ENCODE data around the gene FNDC3B.

FNDC3B gene

DNA sequence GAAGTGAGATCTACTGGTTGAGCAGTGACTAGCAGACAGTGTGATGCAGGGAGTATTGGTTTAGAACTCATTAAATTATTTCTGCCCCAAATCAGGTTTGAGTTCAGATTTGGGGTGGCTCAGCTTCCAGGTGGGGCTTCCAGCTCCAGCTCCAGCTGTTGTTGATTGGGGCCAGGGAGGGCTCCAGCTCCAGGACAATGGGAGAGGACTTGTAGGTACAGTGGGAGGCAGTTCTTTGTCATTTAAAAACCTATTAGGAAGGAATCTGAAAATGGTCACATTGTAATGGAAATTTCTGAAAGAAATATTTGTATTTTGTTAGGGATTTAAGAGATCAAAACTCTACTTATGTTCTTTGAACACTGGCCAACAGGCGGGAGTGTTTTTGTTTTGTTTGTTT is 97.0 kb downstream of the FNDC3B start:
- no peak for DNase-seq (ENCODE audit: low read depth)

DNA sequence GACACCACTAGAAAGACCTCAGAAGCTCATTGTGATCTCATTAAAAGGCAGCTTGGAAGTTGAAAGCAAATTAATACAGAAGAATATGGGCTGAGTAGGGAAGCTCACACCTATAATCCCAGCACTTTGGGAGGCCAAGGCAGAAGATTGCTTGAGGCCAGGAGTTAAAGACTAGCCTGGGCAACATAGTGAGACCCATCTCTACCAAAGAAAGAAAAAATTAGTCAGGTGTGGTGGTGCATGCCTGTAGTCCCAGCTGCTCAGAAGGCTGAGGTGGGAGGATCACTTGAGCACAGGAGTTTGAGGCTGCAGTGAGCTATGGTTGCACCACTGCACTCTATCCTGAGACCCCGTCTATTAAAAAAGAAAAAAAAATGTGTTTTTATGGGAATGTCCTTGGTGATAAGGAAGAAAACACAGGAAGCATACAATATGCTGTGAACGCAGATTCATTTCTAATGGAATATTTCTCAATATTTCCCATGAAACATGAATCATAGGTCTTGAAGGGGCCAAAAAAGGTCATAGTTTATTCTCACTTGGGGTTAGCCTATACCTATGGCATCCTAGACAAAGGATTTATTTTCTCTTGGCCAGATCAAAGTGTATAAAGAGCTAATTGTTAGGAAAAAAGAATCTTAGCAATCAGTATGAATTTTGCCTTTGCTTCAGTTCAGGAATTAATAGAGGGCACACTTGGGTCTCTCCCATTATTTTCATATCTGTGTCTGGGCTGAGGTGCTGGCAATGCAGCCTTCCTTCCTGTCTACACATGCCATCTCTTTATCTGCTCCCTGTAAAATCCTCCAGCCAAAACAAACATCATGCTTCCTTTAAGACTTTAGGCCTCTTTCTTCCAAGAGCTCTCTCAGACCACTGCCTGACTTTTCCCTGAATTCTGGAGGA is 98.2 kb downstream of the FNDC3B start:
- DNase-seq (ENCODE audit: low read depth): peak; percentile 64

DNA sequence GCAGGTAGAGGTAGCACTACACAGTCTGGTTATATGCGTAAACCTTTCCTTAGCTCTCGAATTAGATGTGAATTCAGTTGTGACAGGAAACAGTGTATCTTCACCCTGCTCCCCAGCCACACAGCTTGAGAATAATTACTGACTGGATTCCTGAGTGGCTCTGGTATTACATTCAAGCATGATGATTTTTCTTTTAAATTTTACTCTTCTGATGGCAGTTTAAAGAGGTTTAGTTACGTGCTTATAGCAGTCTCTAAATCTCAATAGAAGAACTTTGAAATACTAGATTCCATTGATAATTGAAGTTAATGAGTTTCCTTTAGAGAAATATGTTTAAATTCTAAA is 98.8 kb downstream of the FNDC3B start:
- no peak for DNase-seq (ENCODE audit: low read depth)

DNA sequence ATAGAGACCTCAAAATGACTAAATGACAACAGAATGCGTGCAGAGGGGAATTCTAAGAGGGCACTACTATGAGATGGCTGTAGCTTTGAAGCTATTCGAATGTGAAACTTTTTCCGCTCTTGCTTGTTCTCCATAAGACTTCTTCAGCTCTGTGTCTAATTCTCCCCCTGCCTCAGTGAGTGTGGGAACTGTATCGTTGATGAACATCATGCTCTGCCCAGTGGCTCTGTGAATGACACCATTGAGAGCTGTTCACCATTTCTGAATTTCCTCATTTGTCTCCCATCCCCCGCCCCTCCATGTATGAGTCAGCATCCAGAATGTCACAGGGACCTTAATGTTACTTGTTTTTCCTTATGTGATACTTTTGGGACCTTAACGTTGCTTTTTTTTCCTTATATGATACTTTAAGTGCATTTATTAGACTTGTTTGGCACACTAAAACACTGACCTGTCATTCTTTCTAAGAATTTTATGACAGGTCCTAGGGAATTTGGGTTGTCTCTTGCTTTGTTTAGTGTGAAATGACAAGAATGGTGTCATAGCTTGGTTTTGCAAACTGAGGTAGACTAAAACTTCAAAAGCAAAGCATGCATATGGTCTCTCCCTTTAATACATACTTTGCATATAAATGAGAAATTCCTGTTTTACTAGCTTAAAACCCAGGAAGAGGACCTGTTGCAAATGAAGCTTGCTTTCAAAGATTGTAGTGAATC is 99.6 kb downstream of the FNDC3B start:
- DNase-seq (ENCODE audit: low read depth): peak; percentile 66

DNA sequence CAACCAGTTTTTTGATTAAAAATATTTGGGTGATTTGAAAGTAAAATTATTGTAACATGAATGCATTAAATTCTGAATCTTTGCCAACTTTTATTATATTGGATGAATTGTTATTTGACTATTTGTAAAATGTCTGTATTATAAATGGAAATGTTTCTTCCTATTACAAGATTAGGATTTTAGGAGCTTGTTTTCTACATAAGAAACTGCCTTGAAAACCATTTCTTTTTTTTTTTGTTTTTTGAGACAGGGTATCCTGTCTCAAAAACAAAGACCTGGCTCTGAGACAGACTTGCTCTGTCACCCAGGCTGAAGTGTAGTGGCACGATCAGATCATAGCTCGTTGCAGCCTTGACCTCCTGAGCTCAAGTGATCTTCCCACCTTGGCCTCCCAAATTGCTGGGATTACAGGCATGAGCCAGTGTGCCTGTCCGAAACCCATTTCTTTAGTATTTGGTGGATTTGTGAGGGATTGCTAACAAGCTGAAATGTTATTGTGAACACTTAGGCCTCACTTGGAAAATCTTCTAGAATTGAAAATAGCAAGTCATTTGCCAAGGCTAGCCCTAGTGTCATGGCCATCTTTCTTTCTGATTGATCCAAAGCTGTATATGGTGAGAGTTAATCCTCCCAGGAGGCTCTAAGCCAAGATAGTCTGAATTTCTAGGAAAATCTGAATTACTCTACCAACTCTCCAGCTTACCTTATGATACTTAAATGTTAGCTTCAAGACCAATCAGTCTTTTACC is 100.3 kb downstream of the FNDC3B start:
- no peak for DNase-seq (ENCODE audit: low read depth)

DNA sequence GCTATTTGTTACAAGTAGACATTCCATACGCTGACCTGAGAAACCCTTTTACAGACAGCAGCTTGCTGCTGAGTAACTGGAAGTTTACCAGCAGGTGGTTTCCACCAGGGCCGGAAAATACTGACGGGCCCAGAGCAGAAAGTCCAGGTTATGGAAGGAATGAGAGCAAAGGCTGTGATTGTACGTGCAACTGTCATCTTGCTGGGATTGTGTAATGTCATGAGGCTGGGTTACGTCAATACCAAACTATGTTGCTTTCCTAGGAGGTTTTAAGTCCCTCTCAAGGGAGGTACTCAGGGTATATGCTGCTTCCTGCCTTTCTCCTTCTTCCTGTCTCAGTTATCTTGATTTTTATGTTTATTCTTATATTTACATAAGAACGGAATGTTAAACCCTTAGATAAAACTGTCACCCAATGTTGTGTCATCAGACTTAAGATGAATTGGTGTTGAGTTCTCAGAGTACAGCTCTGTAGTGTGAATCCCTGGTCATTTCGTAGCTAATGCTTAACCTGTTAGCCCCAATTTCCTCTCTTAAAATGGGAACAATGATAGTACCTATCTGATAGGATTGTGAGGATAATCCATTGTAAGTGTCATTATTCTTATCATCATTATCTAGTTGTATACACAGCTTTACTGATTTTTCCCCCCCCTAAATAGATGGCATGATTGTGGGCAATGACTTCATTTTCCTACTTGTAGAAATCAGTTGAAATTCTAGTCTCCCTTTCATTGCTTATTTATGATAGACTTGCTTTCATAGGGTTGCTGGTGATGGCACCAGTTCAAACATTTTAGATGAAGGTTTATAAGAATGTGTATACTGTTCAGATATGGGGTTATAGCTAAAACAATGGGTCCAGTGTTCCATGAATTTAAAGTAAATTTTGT is 101.4 kb downstream of the FNDC3B start:
- peak; percentile 94 for DNase-seq (ENCODE audit: low read depth)

DNA sequence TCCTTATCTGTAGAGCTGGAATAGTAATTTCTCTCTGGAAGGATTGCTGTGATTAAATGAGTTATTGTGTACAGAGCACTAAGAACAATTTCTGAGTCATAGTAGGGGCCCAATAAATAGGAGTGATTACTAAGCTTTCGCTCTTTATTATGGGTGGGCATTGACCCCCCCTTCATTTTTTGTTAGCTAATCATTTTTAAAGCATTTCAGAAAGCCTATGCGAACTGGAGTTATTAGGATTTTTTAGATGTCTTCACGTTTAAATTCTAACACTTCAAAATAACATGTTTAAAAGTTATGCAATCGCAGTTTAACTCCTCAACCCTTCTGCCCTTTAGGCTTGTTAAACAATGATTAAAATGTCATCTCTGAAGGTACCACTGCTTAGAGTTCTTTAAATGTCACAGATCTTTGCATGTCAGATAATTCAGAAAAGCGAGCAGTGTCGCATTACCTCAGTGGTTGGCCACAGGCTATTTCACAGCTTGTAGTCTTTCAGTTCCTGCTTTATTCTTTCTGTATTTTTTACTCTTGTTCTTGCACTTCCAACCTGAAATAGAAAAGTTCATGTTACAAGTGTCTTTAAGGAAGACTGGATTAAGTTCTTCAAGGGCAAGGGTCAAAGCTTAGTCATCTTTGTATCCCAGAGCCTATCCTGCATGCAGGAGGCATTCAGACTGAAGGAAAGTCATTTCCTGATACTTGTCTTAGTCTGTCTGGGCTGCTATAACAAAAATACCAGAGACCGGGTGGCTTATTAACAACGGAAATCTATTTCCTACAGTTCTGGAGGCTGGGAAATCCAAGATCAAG is 102.9 kb downstream of the FNDC3B start:
- DNase-seq (ENCODE audit: low read depth): peak; percentile 89

DNA sequence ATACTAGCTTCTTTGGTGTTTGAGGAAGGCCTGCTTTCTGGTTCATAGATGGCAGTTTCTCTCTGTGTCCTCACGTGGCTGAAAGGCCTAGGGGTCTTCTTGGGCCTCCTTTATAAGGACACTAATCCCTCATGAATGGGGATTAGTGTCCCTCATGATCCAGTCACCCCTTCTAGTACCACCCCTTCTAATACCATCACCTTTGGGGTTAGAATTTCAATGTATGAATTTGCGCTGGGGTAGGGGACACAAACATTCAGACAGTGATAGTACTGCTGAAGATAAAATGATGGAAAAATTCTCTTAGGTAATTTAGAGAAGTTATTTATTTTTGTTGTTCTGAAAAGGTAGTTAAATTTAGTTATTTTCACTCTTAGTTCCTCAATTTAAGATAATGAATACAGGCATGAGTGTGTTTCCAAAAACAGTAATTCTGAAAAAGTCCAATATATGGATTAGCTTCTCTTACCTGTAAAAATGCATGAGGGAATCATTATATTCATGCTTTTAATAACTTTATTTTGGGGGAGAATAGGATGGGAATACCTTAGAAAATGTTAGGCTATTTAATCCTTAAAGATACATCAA is 103.6 kb downstream of the FNDC3B start:
- no peak for DNase-seq (ENCODE audit: low read depth)

DNA sequence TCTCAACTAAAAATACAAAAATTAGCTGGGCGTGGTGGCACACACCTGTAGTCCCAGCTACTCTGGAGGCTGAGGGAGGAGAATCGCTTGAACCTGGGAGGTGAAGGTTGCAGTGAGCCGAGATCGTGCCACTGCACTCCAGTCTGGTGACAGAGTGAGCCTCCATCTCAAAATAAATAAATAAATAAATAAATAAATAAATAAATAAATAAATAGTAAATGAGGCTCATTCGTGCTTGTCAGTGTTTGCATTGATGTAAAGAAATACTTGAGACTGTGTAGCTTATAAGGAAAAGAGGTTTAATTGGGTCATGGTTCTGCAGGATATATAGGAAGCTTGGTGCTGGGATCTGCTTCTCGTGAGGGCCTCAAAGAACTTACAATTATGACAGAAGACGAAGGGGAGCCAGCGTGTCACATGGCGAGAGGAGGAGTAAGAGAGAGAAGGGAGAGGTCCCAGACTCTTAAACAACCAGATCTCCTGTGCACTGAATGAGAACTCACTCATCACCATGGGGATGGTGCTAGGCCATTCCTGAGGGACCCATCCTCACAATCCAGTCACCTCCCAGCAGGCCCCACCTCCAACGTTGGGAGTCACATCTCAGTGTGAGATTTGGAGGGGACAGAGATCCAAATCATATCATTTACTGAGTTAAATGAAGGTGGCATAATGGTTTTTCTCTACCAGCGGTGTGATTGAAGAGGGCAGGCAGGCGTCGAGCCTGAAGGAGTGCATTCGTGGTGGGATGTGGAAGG is 104.5 kb downstream of the FNDC3B start:
- no peak for DNase-seq (ENCODE audit: low read depth)

DNA sequence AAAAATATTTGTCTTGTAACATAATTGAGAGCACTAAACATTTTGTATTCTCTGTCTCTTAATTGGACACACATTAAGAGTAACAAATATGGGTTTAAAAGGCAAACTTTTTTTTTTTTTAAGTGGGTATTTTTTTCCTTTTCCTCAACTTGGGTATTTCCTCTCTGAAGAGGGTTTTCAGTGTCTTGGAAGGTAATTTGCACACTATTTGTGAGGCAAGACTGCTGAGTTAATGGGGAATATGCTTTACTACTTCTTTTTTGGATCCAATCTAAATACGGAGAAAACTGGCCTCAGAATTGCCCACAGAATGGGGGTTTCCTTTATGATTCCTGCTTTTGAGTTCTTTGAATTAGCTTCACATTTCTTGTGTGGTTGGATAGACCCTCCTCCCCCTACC is 105.2 kb downstream of the FNDC3B start:
- DNase-seq (ENCODE audit: low read depth): no peak

DNA sequence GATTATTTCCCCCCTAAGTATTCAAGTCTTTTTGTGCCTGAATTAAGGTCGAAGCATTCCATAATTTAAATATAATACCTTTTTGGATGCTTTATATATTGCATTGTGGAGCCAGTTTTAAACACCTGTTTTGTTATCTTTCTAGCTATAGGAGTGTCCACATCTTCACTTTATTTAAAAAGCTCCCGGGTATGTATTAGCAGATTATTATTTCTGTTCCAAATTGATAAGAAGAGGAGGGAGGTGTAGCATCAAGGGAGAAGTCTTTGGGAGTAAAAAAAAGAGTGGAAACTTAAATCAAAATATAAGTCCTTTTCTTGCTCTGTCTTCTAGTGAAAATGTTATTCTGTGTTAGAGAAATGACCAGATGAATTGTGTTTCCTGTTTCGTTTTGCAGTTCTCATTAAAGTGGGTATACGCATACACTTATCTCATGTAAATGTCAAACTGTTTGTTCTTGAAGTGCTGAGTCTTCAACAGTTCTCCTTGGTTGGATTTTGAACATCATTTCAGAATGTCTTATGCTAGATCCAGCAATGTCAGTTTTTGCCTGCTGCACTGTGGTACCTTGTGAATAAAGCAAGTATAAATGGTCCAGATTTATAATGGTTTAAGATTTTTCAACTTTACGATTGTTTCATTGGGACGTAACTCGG is 105.8 kb downstream of the FNDC3B start:
- DNase-seq (ENCODE audit: low read depth): no peak

DNA sequence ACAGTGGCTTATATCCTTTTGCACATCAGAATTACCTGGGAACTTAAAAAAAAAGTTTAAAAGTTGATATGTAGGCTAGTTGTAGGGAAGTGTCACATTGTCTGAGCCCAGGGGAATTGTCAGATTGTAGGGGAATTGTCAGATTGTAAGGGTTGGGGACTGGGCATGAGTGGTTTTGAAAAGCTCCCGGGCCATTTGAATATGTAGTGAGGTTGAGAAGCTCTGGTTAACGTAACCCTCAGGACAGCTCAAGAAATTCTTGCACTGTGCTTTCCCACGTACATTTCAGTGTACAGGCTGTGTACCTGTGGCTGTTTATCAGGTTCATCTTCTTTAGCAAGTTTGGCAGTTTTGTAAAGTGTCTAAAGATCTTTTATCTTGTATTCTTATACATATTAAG is 107.0 kb downstream of the FNDC3B start:
- no peak for DNase-seq (ENCODE audit: low read depth)

DNA sequence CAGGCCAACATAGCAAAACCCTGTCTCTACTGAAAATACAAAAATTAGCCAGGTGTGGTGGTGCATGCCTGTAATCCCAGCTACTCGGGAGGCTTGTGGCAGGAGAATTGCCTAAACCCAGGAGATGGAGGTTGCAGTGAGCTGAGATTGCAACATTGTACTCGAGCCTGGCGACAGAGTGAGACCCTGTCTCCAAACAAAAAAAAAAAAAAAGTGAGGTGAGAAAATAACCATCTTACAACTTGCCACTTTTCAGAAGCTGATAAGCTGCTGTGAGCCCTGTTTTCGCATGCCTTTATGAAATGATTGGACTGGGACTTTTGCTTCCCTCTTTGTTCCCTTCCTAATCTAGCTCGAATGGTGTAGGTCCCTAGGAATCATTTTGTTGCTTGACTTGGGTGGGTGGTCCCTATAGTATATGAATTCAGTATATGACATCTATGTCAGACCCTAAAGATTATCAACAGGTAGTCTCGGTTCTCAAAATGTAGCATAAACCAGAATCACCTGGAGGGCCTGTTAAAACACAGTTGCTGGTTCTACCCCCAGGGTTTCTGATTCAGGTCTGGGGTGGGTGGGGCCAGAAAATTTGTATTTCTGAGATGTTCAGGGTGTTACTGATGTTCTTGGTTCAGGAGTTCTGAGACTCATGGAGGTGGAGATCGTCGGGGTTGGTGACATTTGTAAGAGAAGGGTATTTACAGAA is 107.9 kb downstream of the FNDC3B start:
- no peak for DNase-seq (ENCODE audit: low read depth)

DNA sequence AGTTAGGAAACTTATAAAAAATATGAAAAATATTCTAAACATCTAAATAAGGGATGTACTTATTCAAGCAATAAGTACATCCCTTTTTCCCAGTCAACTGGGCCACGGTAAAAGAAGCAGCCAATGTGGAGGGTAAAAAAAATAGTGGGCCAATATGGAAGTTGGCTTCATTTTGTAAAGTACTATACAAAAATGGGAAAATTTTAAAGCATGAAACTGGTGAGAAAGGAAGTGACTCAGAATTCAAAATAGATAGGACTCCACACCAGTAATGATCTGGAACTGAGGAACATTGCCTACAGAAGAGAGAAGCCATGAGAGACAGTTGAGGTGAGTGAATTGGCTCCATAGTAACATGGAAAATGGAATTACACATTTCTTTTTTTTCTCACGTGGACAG is 108.9 kb downstream of the FNDC3B start:
- peak; percentile 61 for DNase-seq (ENCODE audit: low read depth)

DNA sequence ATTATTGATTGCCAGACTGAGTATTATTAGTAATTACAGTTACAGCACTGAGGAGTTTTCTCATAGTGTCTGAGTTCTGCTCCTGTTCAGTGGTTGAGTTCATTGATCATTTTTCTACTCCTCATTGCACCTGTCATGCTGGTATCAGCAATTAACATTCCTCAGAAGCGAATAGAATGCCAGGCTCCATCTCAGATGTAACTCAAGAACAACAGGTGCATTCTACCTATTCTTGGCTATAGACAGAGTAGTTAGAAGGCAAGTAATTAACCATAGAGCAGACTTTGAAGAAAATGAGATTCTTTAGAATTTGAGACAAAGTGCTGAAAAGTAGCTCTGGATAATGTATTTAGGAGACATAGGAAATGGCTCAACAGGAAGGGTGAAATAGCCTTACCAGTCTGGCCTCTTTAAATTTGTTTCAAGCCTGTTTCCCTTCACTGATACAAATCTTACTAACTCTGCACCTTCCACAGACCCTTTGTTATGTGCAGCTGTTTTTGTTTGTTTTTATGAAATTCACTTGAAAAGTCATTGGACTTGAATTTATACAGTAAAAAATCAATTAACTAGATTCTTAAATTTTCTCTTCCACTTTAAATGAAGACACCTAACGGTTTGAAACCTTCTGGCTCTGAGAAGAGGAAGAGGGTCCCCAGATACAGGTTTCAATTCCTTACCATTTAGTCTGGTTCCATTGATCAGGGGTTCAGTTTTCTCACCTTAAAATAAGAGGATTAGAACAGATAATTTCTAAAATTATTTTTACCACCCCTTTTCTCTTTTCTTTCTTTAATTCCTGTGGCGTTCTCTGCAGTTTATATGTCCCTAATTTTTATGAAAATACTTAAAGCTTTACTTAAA is 109.6 kb downstream of the FNDC3B start:
- no peak for DNase-seq (ENCODE audit: low read depth)

DNA sequence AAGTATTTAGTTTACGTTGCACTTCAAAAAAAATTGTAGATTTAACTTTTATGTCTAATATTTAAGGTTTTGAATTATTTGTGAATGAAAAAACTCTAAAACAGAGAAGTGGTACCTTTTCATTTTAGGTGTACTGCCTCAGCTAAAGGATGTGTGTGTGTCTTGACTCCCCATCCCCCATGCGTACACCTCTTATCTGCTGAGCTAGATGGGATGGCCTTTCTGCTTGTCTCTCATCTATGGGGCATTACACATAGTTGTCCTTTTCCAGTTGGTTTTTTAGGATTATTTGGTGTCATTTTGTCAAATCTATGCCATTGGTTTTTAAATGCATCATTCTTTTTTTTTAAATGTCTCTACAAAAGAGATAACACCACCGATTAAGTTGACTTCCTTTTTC is 110.9 kb downstream of the FNDC3B start:
- DNase-seq (ENCODE audit: low read depth): no peak

DNA sequence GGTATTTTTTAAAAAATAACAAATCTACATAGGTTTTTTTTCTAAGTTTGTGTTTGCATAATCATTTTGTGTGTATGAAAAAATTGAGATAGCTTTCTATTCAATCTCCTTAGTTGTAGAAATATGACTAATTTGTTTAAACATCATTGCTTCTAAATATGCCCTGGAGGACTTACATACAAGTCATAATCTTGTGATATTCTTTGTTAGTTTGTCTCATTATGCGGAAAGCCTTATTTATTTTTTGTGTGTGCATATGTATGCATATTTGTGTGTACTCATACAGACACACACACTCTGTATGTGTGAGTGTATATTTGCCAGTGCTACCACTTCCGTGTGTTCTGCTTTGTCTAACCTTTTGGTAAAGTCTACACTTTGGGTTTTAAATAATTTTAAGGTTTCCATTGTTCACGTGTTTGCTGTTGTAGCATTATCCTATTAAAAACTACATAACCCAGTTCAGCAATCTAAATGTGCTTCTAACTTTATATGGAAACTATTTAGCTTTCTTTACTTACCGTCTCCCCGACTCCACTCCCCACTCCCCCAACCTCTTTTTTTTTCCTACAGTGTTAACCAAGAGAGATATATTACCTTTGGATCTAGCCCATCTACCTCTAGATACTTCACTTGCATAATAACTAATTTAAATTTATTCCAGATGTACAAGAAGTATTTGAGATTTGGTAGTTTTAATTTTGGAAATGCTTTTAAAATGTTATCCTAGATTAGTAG is 111.7 kb downstream of the FNDC3B start:
- DNase-seq (ENCODE audit: low read depth): no peak
